Activated naive CD4-positive, alpha-beta T cell (primary cell): ENCODE results near the gene ANKRD13A.
"Not testable (repeated sequence)": the region's sequence is repeated elsewhere in the genome, so short reads cannot be mapped to it uniquely, and the experiment has no call there.

Experiments
- DNase-seq, 4 experiments: peaks; one replicate each; lab custom pipeline; 2025; lab: John Stamatoyannopoulos, UW

The ANKRD13A gene

GRCh38 chr12:109983432-109984142 lies 15.6 kb upstream of the ANKRD13A start:
- DNase-seq = no peak

GRCh38 chr12:109986236-109986635 lies 13.0 kb upstream of the ANKRD13A start:
- DNase-seq = not testable (repeated sequence)

- DNase-seq = no peak
Observed at GRCh38 chr12:109987615-109988014, 11.6 kb upstream of the ANKRD13A start.

- no peak for DNase-seq
Observed at GRCh38 chr12:109988274-109988673, 11.0 kb upstream of the ANKRD13A start.

GRCh38 chr12:109988903-109989302 lies 10.3 kb upstream of the ANKRD13A start:
- no peak for DNase-seq

- no peak for DNase-seq
Observed at GRCh38 chr12:109989380-109989779, 9.8 kb upstream of the ANKRD13A start.

GRCh38 chr12:109991586-109991985 lies 7.6 kb upstream of the ANKRD13A start:
- DNase-seq = no peak

GRCh38 chr12:109993091-109993490 lies 6.1 kb upstream of the ANKRD13A start:
- no peak for DNase-seq

GRCh38 chr12:109994401-109995175 lies 4.6 kb upstream of the ANKRD13A start:
- no peak for DNase-seq

GRCh38 chr12:109995361-109995685 lies 3.9 kb upstream of the ANKRD13A start:
- no peak for DNase-seq

GRCh38 chr12:109995686-109996482 lies 3.3 kb upstream of the ANKRD13A start, which contains the start of gene GIT2:
Gene GIT2 (minus strand): TSS chr12:109996368. CDS start chr12:109996224, 144 bp downstream.
- peak; percentile 84 to 94 (median 88) for DNase-seq

GRCh38 chr12:109996483-109996853 lies 2.8 kb upstream of the ANKRD13A start:
- DNase-seq = no peak

- DNase-seq = no peak
Observed at GRCh38 chr12:109997393-109997792, 1.8 kb upstream of the ANKRD13A start.

GRCh38 chr12:109998241-109998903 lies 858 bp upstream of the ANKRD13A start:
- DNase-seq = no peak

- DNase-seq = no peak
Observed at GRCh38 chr12:109999649-109999971, 380 bp downstream of the ANKRD13A start.

GRCh38 chr12:109999983-110000505 lies 814 bp downstream of the ANKRD13A start:
- DNase-seq = no peak

GRCh38 chr12:110001596-110001995 lies 2.4 kb downstream of the ANKRD13A start:
- DNase-seq = no peak

- no peak for DNase-seq
Observed at GRCh38 chr12:110002676-110003515, 3.7 kb downstream of the ANKRD13A start.

GRCh38 chr12:110004598-110004997 lies 5.4 kb downstream of the ANKRD13A start:
- no peak for DNase-seq

GRCh38 chr12:110005319-110005973 lies 6.2 kb downstream of the ANKRD13A start:
- DNase-seq = no peak

GRCh38 chr12:110006115-110006514 lies 6.9 kb downstream of the ANKRD13A start:
- DNase-seq = no peak
